Caco-2 (cell line): ENCODE results near the gene SUV39H2. TPM values are rescaled to one million over a fixed set of nuclear protein-coding genes. Genes with fewer than 3 reads are reported as not detected.
A peak's percentile ranks its signal among the peaks of the same experiment; 100 is the strongest.

ENCODE experiments used
- BruUV-seq: library from RNA; stranded (reverse); fragments of 400-500 nt; replicated peaks from 2 replicates; lab custom pipeline; 2021; lab: Mats Ljungman, UMichigan
- CTCF ChIA-PET: fragments of 300-600 bp; sonication (Branson Sonifier 250); formaldehyde crosslinking; loops from one replicate; lab custom pipeline; 2022; ENCODE audit warnings: antibody characterized with exemption; lab: Charles Lee
- POLR2A ChIA-PET: fragments of 300-600 bp; sonication (Branson Sonifier 250); formaldehyde crosslinking; loops from one replicate; lab custom pipeline; 2022; ENCODE audit warnings: antibody characterized with exemption; lab: Charles Lee
- DNase-seq, 2 experiments: peaks; one replicate each; pipeline versions ENCODE4 v3.0.0 to v3.0.0-alpha.2; 2020 to 2022
- H3K27me3 ChIP-seq: replicated peaks from 2 replicates; pipeline ENCODE4 v1.6.0; 2011; ENCODE audit warnings: low read length; ENCODE audit not compliant: control insufficient read depth, insufficient read depth
- H3K36me3 ChIP-seq: 2 replicates; pipeline ENCODE4 v1.5.1; 2011; ENCODE audit warnings: low read length; ENCODE audit not compliant: control insufficient read depth, insufficient read depth
- H3K4me1 ChIP-seq: fragments of 250-450 bp; sonication (Bioruptor Pico); 2 replicates; pipeline ENCODE4 v1.5.1; 2020; ENCODE audit warnings: mild to moderate bottlenecking
- H3K4me3 ChIP-seq: 2 replicates; pipeline ENCODE4 v1.5.1; 2011; ENCODE audit warnings: low read depth, mild to moderate bottlenecking, control low read depth, low read length
- H3K9me3 ChIP-seq: fragments of 250-450 bp; sonication (Bioruptor Pico); 2 replicates; pipeline ENCODE4 v1.5.1; 2020; ENCODE audit warnings: mild to moderate bottlenecking, moderate library complexity
- H3K27ac Mint-ChIP-seq: one replicate; pipeline ENCODE4 v1.8.0; 2022; ENCODE audit warnings: mixed read lengths; ENCODE audit not compliant: unreplicated experiment
- H3K27me3 Mint-ChIP-seq: one replicate; pipeline ENCODE4 v1.8.0; 2022; ENCODE audit warnings: mixed read lengths; ENCODE audit not compliant: insufficient read depth, unreplicated experiment
- H3K36me3 Mint-ChIP-seq: one replicate; pipeline ENCODE4 v1.8.0; 2022; ENCODE audit warnings: mild to moderate bottlenecking, mixed read lengths; ENCODE audit not compliant: insufficient read depth, unreplicated experiment
- H3K4me1 Mint-ChIP-seq: one replicate; pipeline ENCODE4 v1.8.0; 2022; ENCODE audit warnings: low read depth, mixed read lengths; ENCODE audit not compliant: unreplicated experiment
- H3K4me3 Mint-ChIP-seq: one replicate; pipeline ENCODE4 v1.8.0; 2022; ENCODE audit warnings: mild to moderate bottlenecking, moderate library complexity, mixed read lengths; ENCODE audit not compliant: unreplicated experiment
- H3K9me3 Mint-ChIP-seq: one replicate; pipeline ENCODE4 v1.8.0; 2022; ENCODE audit warnings: mixed read lengths; ENCODE audit not compliant: unreplicated experiment
- CTCF ChIP-seq, 2 experiments: fragments of 200-600 bp in 1 of 2; IDR thresholded peaks; 1 replicate in 1 of 2; 2 replicates in 1 of 2; pipeline versions ENCODE4 v1.5.1 to v1.8.0; 2011 to 2022; ENCODE audit warnings: antibody characterized with exemption in 1 of 2, control low read depth in 1 of 2, inconsistent platforms in 1 of 2, low read depth in 1 of 2, low read length in 1 of 2, mild to moderate bottlenecking in 1 of 2, moderate library complexity in 1 of 2; ENCODE audit not compliant: insufficient read depth in 1 of 2, severe bottlenecking in 1 of 2, unreplicated experiment in 1 of 2
- intact Hi-C: fragments of 100-400 bp; cut with micrococcal nuclease; formaldehyde crosslinking; loops from one replicate; pipeline ENCODE4 v1.10.0; 2022; ENCODE audit not compliant: unreplicated experiment
- total RNA-seq: library from RNA; stranded (reverse); gene quantifications from 2 replicates; pipeline ENCODE4 v1.2.3, GENCODE V29; 2022

Gene SUV39H2
- total RNA-seq, 1 experiment from 2014 or later, result 60.4 TPM

DNA sequence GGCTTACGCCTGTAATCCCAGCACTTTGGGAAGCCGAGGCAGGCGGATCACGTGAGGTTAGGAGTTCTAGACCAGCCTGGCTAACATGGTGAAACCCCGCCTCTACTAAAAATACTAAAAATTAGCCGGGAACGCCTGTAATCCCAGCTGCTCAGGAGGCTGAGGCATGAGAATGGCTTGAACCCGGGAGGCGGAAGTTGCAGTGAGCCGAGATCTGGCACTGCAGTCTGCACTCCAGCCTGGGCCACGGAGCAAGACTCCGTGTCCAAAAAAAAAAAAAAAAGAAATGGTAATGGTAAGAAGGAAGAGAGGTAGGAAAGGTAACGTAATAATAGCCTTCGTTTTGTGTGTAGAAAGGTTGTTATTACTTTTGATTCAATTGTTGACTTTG is 39.4 kb upstream of the SUV39H2 start:
- Histone ChIP-seq H3K27me3 (no peaks in the 10 kb centered on the region), H3K9me3 (no peaks in the 10 kb centered on the region), H3K4me3 (peak overlapping the region; percentile 91), H3K36me3 (peaks cover 3% of the 10 kb centered on the region), H3K4me1 (no peaks in the 10 kb centered on the region; the same call in 1 of the 2 replicates)
- BruUV-seq, result no TSS peak
- peaks cover 14% of the 10 kb centered on the region for H3K4me1 Mint-ChIP-seq
- peaks cover 67% of the 10 kb centered on the region for H3K36me3 Mint-ChIP-seq
- ChIA-PET CTCF (no interaction called here), POLR2A (interaction anchor here (0.6 to 3.7 kb wide), 3 partner anchors 39 to 261 kb away, joined by 4 to 64 read pairs (median 23); partner anchors contain the start of gene SUV39H2)
- no peak for DNase-seq
- no peaks in the 10 kb centered on the region for H3K27me3 Mint-ChIP-seq
- peak overlapping the region; percentile 70 for H3K4me3 Mint-ChIP-seq
- no peaks in the 10 kb centered on the region for H3K9me3 Mint-ChIP-seq
- H3K27ac Mint-ChIP-seq, result peak overlapping the region; percentile 91
- intact Hi-C loops, result loop anchor here (2.0 to 5.0 kb wide), 4 partner anchors 120 to 287 kb away; partner anchors contain the start of gene MEIG1
- TF ChIP-seq CTCF (IDR thresholded peaks at IDR 0.05; ENCODE audit: insufficient read depth in 1 of 2, low read depth in 1 of 2, low read length in 1 of 2, severe bottlenecking in 1 of 2, unreplicated experiment in 1 of 2), result no peak

- BruUV-seq, result TSS peak; percentile 23
- Histone ChIP-seq H3K9me3 (no peaks in the 10 kb centered on the region), H3K4me1 (no peaks in the 10 kb centered on the region; the same call in 1 of the 2 replicates), H3K4me3 (no peak overlapping the region), H3K36me3 (peaks cover 3% of the 10 kb centered on the region), H3K27me3 (no peaks in the 10 kb centered on the region)
- intact Hi-C loops, result no loop called here
- Mint-ChIP-seq H3K27me3 (no peaks in the 10 kb centered on the region), H3K4me1 (peaks cover 7% of the 10 kb centered on the region), H3K27ac (no peak overlapping the region), H3K9me3 (no peaks in the 10 kb centered on the region), H3K4me3 (peak overlapping the region; percentile 70), H3K36me3 (peaks cover 74% of the 10 kb centered on the region)
- TF ChIP-seq CTCF (IDR thresholded peaks at IDR 0.05; ENCODE audit: insufficient read depth in 1 of 2, low read depth in 1 of 2, low read length in 1 of 2, severe bottlenecking in 1 of 2, unreplicated experiment in 1 of 2), result no peak
- CTCF ChIA-PET, result no interaction called here
- no peak for DNase-seq
- POLR2A ChIA-PET, result no interaction called here
Measured at GRCh38 chr10:14840178-14840577, 38.5 kb upstream of the SUV39H2 start.

- Mint-ChIP-seq H3K9me3 (no peaks in the 10 kb centered on the region), H3K27me3 (no peaks in the 10 kb centered on the region), H3K36me3 (peaks cover 63% of the 10 kb centered on the region), H3K4me3 (no peak overlapping the region), H3K4me1 (peaks cover 7% of the 10 kb centered on the region), H3K27ac (no peak overlapping the region)
- no peak overlapping the region for H3K4me3 ChIP-seq
- H3K36me3 ChIP-seq, result peaks cover 3% of the 10 kb centered on the region
- no peaks in the 10 kb centered on the region for H3K9me3 ChIP-seq
- POLR2A ChIA-PET, result no interaction called here
- intact Hi-C loops, result no loop called here
- BruUV-seq, result no TSS peak
- no peaks in the 10 kb centered on the region for H3K27me3 ChIP-seq
- H3K4me1 ChIP-seq, result no peaks in the 10 kb centered on the region
- DNase-seq, result no peak
- CTCF ChIA-PET, result interaction anchor here (0.9 kb wide), 1 partner anchor 9 kb away, joined by 3 read pairs; no protein-coding TSS in a partner anchor
- no peak for TF ChIP-seq CTCF (IDR thresholded peaks at IDR 0.05; ENCODE audit: insufficient read depth in 1 of 2, low read depth in 1 of 2, low read length in 1 of 2, severe bottlenecking in 1 of 2, unreplicated experiment in 1 of 2)
Measured at GRCh38 chr10:14843327-14843988, 35.2 kb upstream of the SUV39H2 start.
